Measurements from ENCODE around the gene CACNA2D2.

The CACNA2D2 gene

GRCh38 chr3:50338965-50339364 is 164.5 kb downstream of the CACNA2D2 start:
- Histone ChIP-seq H3F3A (ENCODE audit: insufficient read depth, low read length) (peaks cover 17% of the 10 kb centered on the region), H3K4me3 (ENCODE audit: low read length) (no peak overlapping the region), H3K27me3 (replicated peaks; ENCODE audit: insufficient read depth, low read length) (peaks cover 10% of the 10 kb centered on the region; the same call in 1 of the 2 replicates), H3K36me3 (replicated peaks; ENCODE audit: insufficient read depth, low read length) (no peaks in the 10 kb centered on the region), H3K4me2 (ENCODE audit: low read depth, low read length) (no peak overlapping the region), H4K20me1 (ENCODE audit: insufficient read depth, low read length) (no peaks in the 10 kb centered on the region), H3K9me2 (replicated peaks; ENCODE audit: insufficient read depth, low read length) (no peaks in the 10 kb centered on the region), H3K27ac (ENCODE audit: low read length) (no peak overlapping the region), H2AFZ (ENCODE audit: low read length) (no peak overlapping the region), H3K4me1 (ENCODE audit: low read length) (peaks cover 4% of the 10 kb centered on the region; the same call in 1 of the 2 replicates), H3K9me3 (replicated peaks; ENCODE audit: insufficient read depth, low read length) (no peaks in the 10 kb centered on the region), H3K79me2 (ENCODE audit: low read length) (peaks cover 38% of the 10 kb centered on the region), H3K9ac (ENCODE audit: low read length) (no peak overlapping the region)
- TF ChIP-seq EZH2phosphoT487 (IDR thresholded peaks at IDR 0.05; ENCODE audit: low read length) (no peak), EZH2 (optimal IDR thresholded peaks at IDR 0.05; ENCODE audit: low read depth, low read length) (no peak)
- TF ChIP-seq, protein P1, sequence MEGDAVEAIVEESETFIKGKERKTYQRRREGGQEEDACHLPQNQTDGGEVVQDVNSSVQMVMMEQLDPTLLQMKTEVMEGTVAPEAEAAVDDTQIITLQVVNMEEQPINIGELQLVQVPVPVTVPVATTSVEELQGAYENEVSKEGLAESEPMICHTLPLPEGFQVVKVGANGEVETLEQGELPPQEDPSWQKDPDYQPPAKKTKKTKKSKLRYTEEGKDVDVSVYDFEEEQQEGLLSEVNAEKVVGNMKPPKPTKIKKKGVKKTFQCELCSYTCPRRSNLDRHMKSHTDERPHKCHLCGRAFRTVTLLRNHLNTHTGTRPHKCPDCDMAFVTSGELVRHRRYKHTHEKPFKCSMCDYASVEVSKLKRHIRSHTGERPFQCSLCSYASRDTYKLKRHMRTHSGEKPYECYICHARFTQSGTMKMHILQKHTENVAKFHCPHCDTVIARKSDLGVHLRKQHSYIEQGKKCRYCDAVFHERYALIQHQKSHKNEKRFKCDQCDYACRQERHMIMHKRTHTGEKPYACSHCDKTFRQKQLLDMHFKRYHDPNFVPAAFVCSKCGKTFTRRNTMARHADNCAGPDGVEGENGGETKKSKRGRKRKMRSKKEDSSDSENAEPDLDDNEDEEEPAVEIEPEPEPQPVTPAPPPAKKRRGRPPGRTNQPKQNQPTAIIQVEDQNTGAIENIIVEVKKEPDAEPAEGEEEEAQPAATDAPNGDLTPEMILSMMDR (IDR thresholded peaks at IDR 0.05; ENCODE audit: low read length): no peak
- no peak for DNase-seq

DNA sequence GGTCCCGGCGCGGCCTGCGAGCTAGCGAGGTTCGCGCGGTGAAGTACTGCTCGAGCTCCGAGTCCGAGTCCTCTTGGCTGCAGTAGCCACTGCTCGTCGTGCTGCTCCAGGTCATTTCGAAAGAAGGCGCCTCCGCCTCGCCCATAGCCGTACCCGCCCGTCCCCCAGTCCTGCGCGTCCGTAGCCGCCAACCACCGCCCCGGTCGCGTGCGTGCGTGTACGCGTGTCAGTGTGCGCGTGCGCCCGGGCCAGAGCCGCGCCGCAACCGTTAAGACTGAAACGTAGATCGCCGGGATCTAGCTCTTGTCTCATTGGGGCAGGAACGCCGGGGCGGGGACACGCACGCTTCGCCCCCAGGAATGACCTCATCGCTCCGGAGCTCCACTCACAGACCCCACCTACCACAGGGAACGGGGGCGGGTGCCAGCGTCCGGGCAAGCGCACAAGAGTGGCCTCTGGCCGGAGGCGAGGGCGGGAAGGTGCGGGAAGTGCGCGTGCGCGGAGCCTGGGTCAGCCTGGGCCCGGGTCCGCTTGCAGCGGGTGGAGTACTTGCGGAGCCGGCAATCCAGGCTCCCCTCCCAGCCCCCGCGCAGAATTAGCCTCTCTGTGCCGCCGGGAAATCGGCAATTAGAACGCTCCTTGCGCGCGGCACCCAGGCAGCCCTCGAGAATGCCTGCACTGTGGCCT is 166.1 kb downstream of the CACNA2D2 start:
- TF ChIP-seq, protein P1 (IDR thresholded peaks at IDR 0.05; ENCODE audit: low read length): no peak
- TF ChIP-seq EZH2 (optimal IDR thresholded peaks at IDR 0.05; ENCODE audit: low read depth, low read length) (no peak), EZH2phosphoT487 (IDR thresholded peaks at IDR 0.05; ENCODE audit: low read length) (no peak)
- H3K9me3 ChIP-seq (replicated peaks; ENCODE audit: insufficient read depth, low read length): no peaks in the 10 kb centered on the region
- peak overlapping the region; percentile 86 for H3K27ac ChIP-seq (ENCODE audit: low read length)
- H3K36me3 ChIP-seq (replicated peaks; ENCODE audit: insufficient read depth, low read length): no peaks in the 10 kb centered on the region
- peak; percentile 99 for DNase-seq
- H3F3A ChIP-seq (ENCODE audit: insufficient read depth, low read length): peaks cover 17% of the 10 kb centered on the region
- H3K27me3 ChIP-seq (replicated peaks; ENCODE audit: insufficient read depth, low read length): peaks cover 10% of the 10 kb centered on the region; the same call in 1 of the 2 replicates
- peaks cover 54% of the 10 kb centered on the region for H3K79me2 ChIP-seq (ENCODE audit: low read length)
- peak overlapping the region; percentile 97 for H3K9ac ChIP-seq (ENCODE audit: low read length)
- peak overlapping the region; percentile 92 for H2AFZ ChIP-seq (ENCODE audit: low read length)
- peak overlapping the region; percentile 99 for H3K4me3 ChIP-seq (ENCODE audit: low read length)
- H3K4me1 ChIP-seq (ENCODE audit: low read length): peaks cover 4% of the 10 kb centered on the region; the same call in 1 of the 2 replicates
- no peaks in the 10 kb centered on the region for H4K20me1 ChIP-seq (ENCODE audit: insufficient read depth, low read length)
- H3K9me2 ChIP-seq (replicated peaks; ENCODE audit: insufficient read depth, low read length): no peaks in the 10 kb centered on the region
- H3K4me2 ChIP-seq (ENCODE audit: low read depth, low read length): peak overlapping the region; percentile 98

GRCh38 chr3:50336452-50337174 is 166.8 kb downstream of the CACNA2D2 start:
- H3K4me2 ChIP-seq (ENCODE audit: low read depth, low read length): peak overlapping the region; percentile 98
- H3K9ac ChIP-seq (ENCODE audit: low read length): peak overlapping the region; percentile 97
- H3K27me3 ChIP-seq (replicated peaks; ENCODE audit: insufficient read depth, low read length): peaks cover 10% of the 10 kb centered on the region; the same call in 1 of the 2 replicates
- peak overlapping the region; percentile 81 for H2AFZ ChIP-seq (ENCODE audit: low read length)
- peaks cover 61% of the 10 kb centered on the region for H3K79me2 ChIP-seq (ENCODE audit: low read length)
- H3K27ac ChIP-seq (ENCODE audit: low read length): peak overlapping the region; percentile 86
- H3K36me3 ChIP-seq (replicated peaks; ENCODE audit: insufficient read depth, low read length): peaks cover 4% of the 10 kb centered on the region; the same call in 1 of the 2 replicates
- H3K4me1 ChIP-seq (ENCODE audit: low read length): peaks cover 4% of the 10 kb centered on the region; the same call in 1 of the 2 replicates
- no peak for DNase-seq
- peaks cover 17% of the 10 kb centered on the region for H3F3A ChIP-seq (ENCODE audit: insufficient read depth, low read length)
- TF ChIP-seq EZH2phosphoT487 (IDR thresholded peaks at IDR 0.05; ENCODE audit: low read length) (no peak), EZH2 (optimal IDR thresholded peaks at IDR 0.05; ENCODE audit: low read depth, low read length) (no peak)
- H3K9me2 ChIP-seq (replicated peaks; ENCODE audit: insufficient read depth, low read length): no peaks in the 10 kb centered on the region
- peak overlapping the region; percentile 99 for H3K4me3 ChIP-seq (ENCODE audit: low read length)
- H3K9me3 ChIP-seq (replicated peaks; ENCODE audit: insufficient read depth, low read length): no peaks in the 10 kb centered on the region
- H4K20me1 ChIP-seq (ENCODE audit: insufficient read depth, low read length): no peaks in the 10 kb centered on the region
